Measurements from ENCODE around the gene CREB3L1.

DNA sequence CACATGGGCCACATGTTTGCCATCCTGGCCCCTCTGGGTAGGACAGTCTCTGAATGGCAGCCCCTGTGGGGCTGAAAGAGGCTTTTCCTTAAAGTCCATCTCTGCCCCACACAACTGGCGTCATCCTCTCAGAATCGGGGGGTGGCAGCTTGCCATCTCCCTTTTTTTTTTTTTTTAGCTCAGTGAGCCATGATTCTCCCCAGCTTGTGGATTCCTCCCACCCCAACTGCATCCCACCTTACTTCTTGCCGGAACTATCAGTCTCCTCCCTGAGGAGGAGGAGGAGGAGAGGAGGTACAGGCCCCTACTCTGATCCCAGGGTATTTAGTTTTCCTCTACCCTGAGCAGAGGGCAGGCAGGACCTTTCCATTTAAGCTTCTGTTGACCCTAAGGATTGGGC lies 73.2 kb downstream of the CREB3L1 start:
- TF ChIP-seq, protein P1, sequence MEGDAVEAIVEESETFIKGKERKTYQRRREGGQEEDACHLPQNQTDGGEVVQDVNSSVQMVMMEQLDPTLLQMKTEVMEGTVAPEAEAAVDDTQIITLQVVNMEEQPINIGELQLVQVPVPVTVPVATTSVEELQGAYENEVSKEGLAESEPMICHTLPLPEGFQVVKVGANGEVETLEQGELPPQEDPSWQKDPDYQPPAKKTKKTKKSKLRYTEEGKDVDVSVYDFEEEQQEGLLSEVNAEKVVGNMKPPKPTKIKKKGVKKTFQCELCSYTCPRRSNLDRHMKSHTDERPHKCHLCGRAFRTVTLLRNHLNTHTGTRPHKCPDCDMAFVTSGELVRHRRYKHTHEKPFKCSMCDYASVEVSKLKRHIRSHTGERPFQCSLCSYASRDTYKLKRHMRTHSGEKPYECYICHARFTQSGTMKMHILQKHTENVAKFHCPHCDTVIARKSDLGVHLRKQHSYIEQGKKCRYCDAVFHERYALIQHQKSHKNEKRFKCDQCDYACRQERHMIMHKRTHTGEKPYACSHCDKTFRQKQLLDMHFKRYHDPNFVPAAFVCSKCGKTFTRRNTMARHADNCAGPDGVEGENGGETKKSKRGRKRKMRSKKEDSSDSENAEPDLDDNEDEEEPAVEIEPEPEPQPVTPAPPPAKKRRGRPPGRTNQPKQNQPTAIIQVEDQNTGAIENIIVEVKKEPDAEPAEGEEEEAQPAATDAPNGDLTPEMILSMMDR (IDR thresholded peaks at IDR 0.05 in 4 of 5, conservative IDR thresholded peaks at IDR 0.05 in 1 of 5): no peak
- TF ChIP-seq POLR2A (IDR thresholded peaks at IDR 0.05): no peak

Measured in gastrocnemius medialis (tissue), 4 donors.